ENCODE results near the gene PPP5C.

PPP5C gene

DNA sequence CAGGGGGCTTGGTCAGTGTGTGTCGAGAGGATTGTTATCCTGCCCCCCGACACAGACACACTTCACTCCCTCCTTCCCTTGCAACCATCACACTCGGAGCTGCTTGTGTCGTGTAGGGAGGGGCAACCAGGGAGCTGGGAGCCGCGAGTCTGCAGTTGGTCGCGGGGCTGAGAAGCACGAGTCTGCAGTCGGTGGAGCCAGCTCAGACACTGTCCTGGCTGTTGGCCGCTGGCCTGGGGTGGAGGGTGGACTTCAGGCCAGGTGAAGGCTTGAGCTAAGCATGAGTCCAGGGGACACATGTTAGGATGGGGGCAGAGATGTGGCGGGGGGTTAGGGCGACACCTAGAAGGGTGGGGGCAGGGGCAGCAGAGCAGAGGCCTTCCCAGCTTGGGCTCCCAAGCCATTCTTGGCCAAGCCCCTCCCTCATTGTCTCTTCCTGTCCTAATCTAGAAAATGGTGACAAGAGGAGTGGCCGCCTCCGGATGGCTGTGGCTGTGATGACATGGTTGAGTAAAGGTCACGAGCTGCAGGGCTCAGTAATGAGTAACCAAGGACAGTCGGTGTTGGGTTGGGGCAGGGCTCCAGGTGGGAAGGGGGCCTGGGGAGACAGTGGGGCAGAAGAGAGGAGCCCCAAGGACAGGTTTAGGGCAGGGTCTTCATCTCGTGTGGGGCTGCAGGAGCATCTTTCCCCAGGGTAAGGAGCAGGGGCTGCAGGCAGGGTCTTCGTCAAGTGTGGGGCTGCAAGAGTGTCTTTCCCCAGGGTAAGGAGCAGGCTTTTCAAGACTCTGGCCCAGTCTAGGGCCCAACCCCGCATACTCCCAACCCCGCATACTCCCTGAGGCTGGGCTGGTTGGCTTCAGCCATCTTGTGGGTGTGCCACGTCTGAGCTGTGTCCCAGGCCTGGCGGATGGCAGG lies 8.6 kb downstream of the PPP5C start:
- H3K4me3 ChIP-seq (ENCODE audit: low read depth, low read length), result no peak overlapping the region
- TF ChIP-seq, protein P1, sequence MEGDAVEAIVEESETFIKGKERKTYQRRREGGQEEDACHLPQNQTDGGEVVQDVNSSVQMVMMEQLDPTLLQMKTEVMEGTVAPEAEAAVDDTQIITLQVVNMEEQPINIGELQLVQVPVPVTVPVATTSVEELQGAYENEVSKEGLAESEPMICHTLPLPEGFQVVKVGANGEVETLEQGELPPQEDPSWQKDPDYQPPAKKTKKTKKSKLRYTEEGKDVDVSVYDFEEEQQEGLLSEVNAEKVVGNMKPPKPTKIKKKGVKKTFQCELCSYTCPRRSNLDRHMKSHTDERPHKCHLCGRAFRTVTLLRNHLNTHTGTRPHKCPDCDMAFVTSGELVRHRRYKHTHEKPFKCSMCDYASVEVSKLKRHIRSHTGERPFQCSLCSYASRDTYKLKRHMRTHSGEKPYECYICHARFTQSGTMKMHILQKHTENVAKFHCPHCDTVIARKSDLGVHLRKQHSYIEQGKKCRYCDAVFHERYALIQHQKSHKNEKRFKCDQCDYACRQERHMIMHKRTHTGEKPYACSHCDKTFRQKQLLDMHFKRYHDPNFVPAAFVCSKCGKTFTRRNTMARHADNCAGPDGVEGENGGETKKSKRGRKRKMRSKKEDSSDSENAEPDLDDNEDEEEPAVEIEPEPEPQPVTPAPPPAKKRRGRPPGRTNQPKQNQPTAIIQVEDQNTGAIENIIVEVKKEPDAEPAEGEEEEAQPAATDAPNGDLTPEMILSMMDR (IDR thresholded peaks at IDR 0.05; ENCODE audit: borderline replicate concordance, insufficient read depth, low read depth, low read length), result no peak

DNA sequence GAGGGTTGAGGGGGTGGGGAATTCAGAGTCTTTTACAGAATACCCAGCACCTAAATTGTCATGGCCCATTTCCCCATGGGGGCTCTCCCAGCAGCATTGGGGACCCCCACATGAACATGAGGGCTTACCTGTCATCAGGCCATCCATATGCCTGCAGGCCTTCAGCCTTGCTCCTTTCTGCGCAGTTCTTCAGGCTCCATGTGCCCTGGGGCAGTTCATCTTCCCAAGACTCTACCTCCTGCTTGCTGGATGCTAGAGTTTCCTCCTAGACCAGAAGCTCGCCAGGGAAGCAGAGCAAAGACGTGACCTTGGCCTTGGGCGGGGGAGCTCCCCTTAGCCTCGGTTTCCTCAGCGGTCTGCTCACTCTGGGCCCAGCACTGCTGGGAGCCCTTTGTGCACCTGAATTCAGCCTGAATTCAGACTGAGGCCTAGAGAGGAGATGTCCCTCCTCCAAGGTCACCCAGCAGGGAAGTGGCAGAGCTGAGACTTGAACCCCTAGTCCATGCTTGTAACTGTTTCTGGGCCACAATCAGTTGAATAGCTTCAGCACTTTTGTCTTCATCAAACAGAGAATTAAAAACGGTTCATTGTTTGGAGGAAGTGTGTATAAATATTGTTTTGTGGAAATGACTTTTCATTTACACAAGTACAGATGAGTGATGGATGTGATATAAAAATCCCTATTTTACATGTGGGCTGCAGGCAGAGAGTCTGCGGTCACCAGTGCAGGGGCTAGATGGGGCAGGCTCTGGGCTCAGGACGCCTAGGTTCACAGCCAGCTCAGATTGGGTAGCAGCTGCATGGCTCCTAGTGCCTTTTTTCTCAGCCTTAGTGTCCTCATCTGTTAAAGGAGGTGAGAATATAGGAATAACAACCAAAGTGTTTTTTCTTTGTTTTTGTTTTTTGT lies 9.5 kb downstream of the PPP5C start:
- TF ChIP-seq, protein P1 (IDR thresholded peaks at IDR 0.05; ENCODE audit: borderline replicate concordance, insufficient read depth, low read depth, low read length), result no peak
- no peak overlapping the region for H3K4me3 ChIP-seq (ENCODE audit: low read depth, low read length)

- no peak overlapping the region for H3K4me3 ChIP-seq (ENCODE audit: low read depth, low read length)
- TF ChIP-seq, protein P1 (IDR thresholded peaks at IDR 0.05; ENCODE audit: borderline replicate concordance, insufficient read depth, low read depth, low read length), result no peak
Observed at GRCh38 chr19:46357846-46358583, 11.1 kb downstream of the PPP5C start.

DNA sequence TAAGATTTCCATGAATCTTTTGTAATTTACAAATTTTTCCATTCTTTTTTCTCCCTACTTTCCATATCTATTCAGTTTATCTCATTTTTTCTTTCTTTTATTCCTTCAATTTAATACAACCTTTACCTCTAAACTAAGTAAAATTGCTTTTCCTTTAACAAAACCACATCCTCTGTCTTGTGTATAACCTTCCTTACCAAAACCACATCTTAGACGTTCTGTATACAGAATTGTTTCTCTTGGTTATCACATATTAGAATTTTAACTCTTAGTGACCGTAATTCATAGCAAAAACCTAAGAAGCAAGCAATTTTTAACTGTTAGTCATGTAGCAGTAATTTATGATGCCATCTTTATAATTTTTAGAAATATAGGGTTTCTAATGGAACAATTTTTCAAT lies 15.0 kb downstream of the PPP5C start:
- TF ChIP-seq, protein P1 (IDR thresholded peaks at IDR 0.05; ENCODE audit: borderline replicate concordance, insufficient read depth, low read depth, low read length), result no peak
- H3K4me3 ChIP-seq (ENCODE audit: low read depth, low read length), result no peak overlapping the region

GRCh38 chr19:46364359-46364758 lies 17.5 kb downstream of the PPP5C start:
- TF ChIP-seq, protein P1 (IDR thresholded peaks at IDR 0.05; ENCODE audit: borderline replicate concordance, insufficient read depth, low read depth, low read length), result no peak
- H3K4me3 ChIP-seq (ENCODE audit: low read depth, low read length), result no peak overlapping the region

DNA sequence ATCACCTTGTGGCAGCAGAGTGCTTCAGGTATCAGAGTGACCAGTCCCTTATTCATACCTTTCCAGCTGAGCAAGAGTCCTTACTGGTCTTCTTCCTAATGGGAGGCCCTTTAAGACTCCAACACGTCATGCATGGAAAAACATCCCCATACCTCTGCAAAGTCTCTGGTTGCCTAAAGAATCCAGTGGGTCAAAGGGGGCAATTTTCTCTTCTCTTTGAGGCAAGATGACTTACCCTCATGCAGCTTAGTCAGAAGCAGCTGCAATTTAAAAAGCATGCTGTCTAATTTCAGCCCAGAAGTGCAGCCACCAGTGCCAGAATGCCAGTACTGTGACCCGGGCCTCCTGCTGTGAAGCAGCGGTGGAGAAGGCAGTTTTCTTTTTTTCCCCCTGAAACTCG lies 18.7 kb downstream of the PPP5C start:
- TF ChIP-seq, protein P1 (IDR thresholded peaks at IDR 0.05; ENCODE audit: borderline replicate concordance, insufficient read depth, low read depth, low read length), result no peak
- H3K4me3 ChIP-seq (ENCODE audit: low read depth, low read length), result no peak overlapping the region
